Neural cell (in vitro differentiated cells): Measurements from ENCODE around the gene GNG7.

ENCODE experiments used
- CTCF ChIP-seq: fragments of 450-650 bp; IDR thresholded peaks from 2 replicates; pipeline ENCODE4 v1.5.1; 2014; ENCODE audit warnings: antibody characterized with exemption, mild to moderate bottlenecking, moderate library complexity; ENCODE audit not compliant: poor library complexity, severe bottlenecking
- POLR2AphosphoS5 ChIP-seq: IDR thresholded peaks from 2 replicates; pipeline ENCODE4 v1.6.1; 2012

DNA sequence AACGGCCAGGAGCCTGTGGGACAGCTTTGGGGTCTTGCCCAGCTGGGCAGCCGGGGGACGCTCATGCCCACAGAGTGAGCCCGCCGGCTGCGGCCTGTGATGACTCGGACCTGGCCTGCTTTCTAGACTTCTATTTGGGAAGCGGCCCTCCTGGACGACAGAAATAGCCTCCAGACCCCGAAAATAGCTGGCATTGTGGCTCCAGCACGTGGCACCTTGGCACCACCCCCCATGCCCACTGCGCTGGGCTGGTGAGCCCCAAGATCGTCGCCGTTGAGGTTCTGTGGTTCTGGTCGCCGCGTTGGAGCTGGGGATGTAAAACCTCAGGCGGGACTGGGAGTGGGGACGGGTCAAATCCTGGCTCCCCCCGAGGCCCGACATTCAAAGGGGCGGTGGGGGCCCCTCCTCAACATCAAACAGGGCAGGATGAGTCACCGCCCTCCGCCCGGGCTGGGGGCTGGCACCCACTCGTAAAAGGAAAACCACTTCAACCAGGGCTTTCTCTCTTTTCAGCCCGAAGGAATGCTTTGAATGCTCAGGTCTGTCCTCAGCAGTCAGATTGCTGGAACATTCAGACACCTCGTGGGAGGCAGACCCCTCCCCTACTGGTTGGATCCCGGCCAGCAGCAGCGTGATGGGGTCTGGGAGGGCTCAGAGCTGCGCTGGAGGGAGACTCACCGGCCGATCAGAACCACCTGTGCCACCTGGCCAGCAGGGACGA lies 184.5 kb downstream of the GNG7 start:
- TF ChIP-seq POLR2AphosphoS5 (no peak), CTCF (no peak)
